ENCODE measurements around the gene URB1.

GRCh38 chr21:32403201-32403777 lies 10.5 kb upstream of the URB1 start:
- no peak for TF ChIP-seq YY1 (IDR thresholded peaks at IDR 0.05; ENCODE audit: insufficient read depth, insufficient read length)
- TF ChIP-seq SUZ12 (IDR thresholded peaks at IDR 0.05; ENCODE audit: extremely low read depth, insufficient read depth, insufficient read length) = no peak
- TF ChIP-seq ZNF274 (IDR thresholded peaks at IDR 0.05; ENCODE audit: low read depth, low read length) = no peak

Measured in NT2/D1 (cell line).